ENCODE measurements around the gene PGR. TPM values are rescaled to one million over a fixed set of nuclear protein-coding genes. Genes with fewer than 3 reads are reported as not detected.
"Not testable (repeated sequence)": the region's sequence is repeated elsewhere in the genome, so short reads cannot be mapped to it uniquely, and the experiment has no call there.

PGR gene
- polyA plus RNA-seq, 1 of the 3 experiments (the other 2 are of a cell fraction), result not detected

- TF ChIP-seq NFIC (IDR thresholded peaks at IDR 0.05; ENCODE audit: borderline replicate concordance), result no peak
These were observed 114.9 kb downstream of the PGR start (continued) for GRCh38 chr11:101014600-101015285.

- H3F3A ChIP-seq (replicated peaks; ENCODE audit: insufficient read depth); H3K9me2 ChIP-seq; POLR2A ChIA-PET; H3K4me3 ChIP-seq (ENCODE audit: low read depth in 2 of 2, low read length in 1 of 2); H4K20me1 ChIP-seq (ENCODE audit: insufficient read depth); H3K9me3 ChIP-seq; DNase-seq; H3K9ac ChIP-seq; H3K36me3 ChIP-seq (replicated peaks in 1 of 2; ENCODE audit: control insufficient read depth in 1 of 2, insufficient read depth in 2 of 2, low read length in 1 of 2); H3K4me1 ChIP-seq (ENCODE audit: control insufficient read depth in 1 of 2, insufficient read depth in 2 of 2, low read depth in 1 of 2, low read length in 1 of 2); H3K27ac ChIP-seq (ENCODE audit: low read depth in 2 of 2, low read length in 1 of 2); CTCF ChIA-PET; H3K79me2 ChIP-seq (ENCODE audit: insufficient read depth); H3K27me3 ChIP-seq (ENCODE audit: insufficient read depth); H2AFZ ChIP-seq (ENCODE audit: low read depth); H3K4me2 ChIP-seq: not testable (repeated sequence)
These were observed 115.9 kb downstream of the PGR start for GRCh38 chr11:101013702-101014101.

- H3K4me1 ChIP-seq (ENCODE audit: control insufficient read depth in 1 of 2, insufficient read depth in 2 of 2, low read depth in 1 of 2, low read length in 1 of 2), result no peaks in the 10 kb centered on the region
- WGBS (ENCODE audit: low lambda C conversion rate), result 16% methylated on average over 5 of the region's 5 CpGs
- H3K79me2 ChIP-seq (ENCODE audit: insufficient read depth), result no peaks in the 10 kb centered on the region
- no peaks in the 10 kb centered on the region for H3K27me3 ChIP-seq (ENCODE audit: insufficient read depth)
- POLR2A ChIA-PET, result no interaction called here
- H3K9ac ChIP-seq, result no peak overlapping the region
- H3K9me2 ChIP-seq, result no peaks in the 10 kb centered on the region; the same call in 1 of the 2 replicates
- H2AFZ ChIP-seq (ENCODE audit: low read depth), result no peak overlapping the region
- no peak overlapping the region for H3K27ac ChIP-seq (ENCODE audit: low read depth in 2 of 2, low read length in 1 of 2)
- H3K36me3 ChIP-seq (replicated peaks in 1 of 2; ENCODE audit: control insufficient read depth in 1 of 2, insufficient read depth in 2 of 2, low read length in 1 of 2), result no peaks in the 10 kb centered on the region
- CTCF ChIA-PET, result no interaction called here
- no peak overlapping the region for H3K4me2 ChIP-seq
- H4K20me1 ChIP-seq (ENCODE audit: insufficient read depth), result no peaks in the 10 kb centered on the region
- no peaks in the 10 kb centered on the region for H3F3A ChIP-seq (replicated peaks; ENCODE audit: insufficient read depth)
- no peaks in the 10 kb centered on the region for H3K9me3 ChIP-seq
- DNase-seq, result no peak
- no peak overlapping the region for H3K4me3 ChIP-seq (ENCODE audit: low read depth in 2 of 2, low read length in 1 of 2)
- no peak for TF ChIP-seq EZH2phosphoT487 (IDR thresholded peaks at IDR 0.05; ENCODE audit: borderline replicate concordance, low read depth)
- no peak for TF ChIP-seq SIN3A (IDR thresholded peaks at IDR 0.05; ENCODE audit: borderline replicate concordance, low read depth, low read length)
- no peak for TF ChIP-seq RXRA (IDR thresholded peaks at IDR 0.05; ENCODE audit: borderline replicate concordance, low read depth)
- no peak for TF ChIP-seq RFX5 (IDR thresholded peaks at IDR 0.05; ENCODE audit: low read length)
- TF ChIP-seq MEF2A (IDR thresholded peaks at IDR 0.05; ENCODE audit: borderline replicate concordance, low read depth), result no peak
- TF ChIP-seq CHD2 (IDR thresholded peaks at IDR 0.05; ENCODE audit: low read length, partially characterized antibody), result no peak
- no peak for TF ChIP-seq REST (IDR thresholded peaks at IDR 0.05; ENCODE audit: low read depth, low read length)
- no peak for TF ChIP-seq YY1 (IDR thresholded peaks at IDR 0.05; ENCODE audit: low read depth)
- no peak for TF ChIP-seq PBX3 (IDR thresholded peaks at IDR 0.05)
- no peak for TF ChIP-seq CTCF (IDR thresholded peaks at IDR 0.05)
- TF ChIP-seq USF1 (IDR thresholded peaks at IDR 0.05; ENCODE audit: borderline replicate concordance, low read depth), result no peak
- TF ChIP-seq FOXJ3 (CRISPR knock-in tag; IDR thresholded peaks at IDR 0.05), result no peak
- no peak for TF ChIP-seq GATA2 (CRISPR knock-in tag; IDR thresholded peaks at IDR 0.05)
- TF ChIP-seq JUND (IDR thresholded peaks at IDR 0.05), result no peak
- no peak for TF ChIP-seq USF2 (IDR thresholded peaks at IDR 0.05; ENCODE audit: borderline replicate concordance, low read depth, low read length)
- TF ChIP-seq TEAD4 (IDR thresholded peaks at IDR 0.05; ENCODE audit: borderline replicate concordance, insufficient read depth), result no peak
These were observed 117.7 kb downstream of the PGR start for GRCh38 chr11:101011881-101012280.

All from SK-N-SH (cell line).